Brain microvascular endothelial cell (primary cell): Measurements from ENCODE around the gene KIRREL3.

Experiments
- DNase-seq: peaks from one replicate; pipeline ENCODE4 v3.0.0-alpha.2; 2020
- H3K27ac ChIP-seq: fragments of 250-450 bp; sonication (Bioruptor Pico); 2 replicates; pipeline ENCODE4 v1.5.1; 2020; ENCODE audit warnings: mild to moderate bottlenecking, moderate library complexity
- H3K27me3 ChIP-seq: fragments of 250-450 bp; sonication (Bioruptor Pico); replicated peaks from 2 replicates; pipeline ENCODE4 v1.5.1; 2020; ENCODE audit warnings: mild to moderate bottlenecking
- H3K36me3 ChIP-seq: fragments of 250-450 bp; sonication (Bioruptor Pico); replicated peaks from 2 replicates; pipeline ENCODE4 v1.5.1; 2020; ENCODE audit warnings: mild to moderate bottlenecking
- H3K4me3 ChIP-seq: 2 replicates; pipeline ENCODE4 v1.5.1; 2011; ENCODE audit warnings: low read depth, mild to moderate bottlenecking, control low read depth, low read length, moderate library complexity
- CTCF ChIP-seq: IDR thresholded peaks from 2 replicates; pipeline ENCODE4 v1.5.1; 2011; ENCODE audit warnings: low read depth, mild to moderate bottlenecking, moderate library complexity, low read length, control low read depth, inconsistent platforms; ENCODE audit errors: missing control alignments
- in situ Hi-C: cut with HindIII; loops from 2 replicates; pipeline ENCODE4 v1.10.0; 2017; ENCODE audit warnings: low sequenced_read_pairs, low pct_ligation_motif_present

The KIRREL3 gene

GRCh38 chr11:126512251-126512650 is 488.3 kb downstream of the KIRREL3 start:
- in situ Hi-C loops = no loop called here
- Histone ChIP-seq H3K27ac (no peak overlapping the region), H3K4me3 (no peak overlapping the region), H3K27me3 (no peaks in the 10 kb centered on the region), H3K36me3 (no peaks in the 10 kb centered on the region)
- TF ChIP-seq CTCF = no peak
- no peak for DNase-seq

GRCh38 chr11:126511475-126512115 is 489.0 kb downstream of the KIRREL3 start:
- H3K36me3 ChIP-seq = no peaks in the 10 kb centered on the region
- no peak overlapping the region for H3K27ac ChIP-seq
- no peaks in the 10 kb centered on the region for H3K27me3 ChIP-seq
- no peak overlapping the region for H3K4me3 ChIP-seq
- no peak for TF ChIP-seq CTCF
- in situ Hi-C loops = no loop called here
- DNase-seq = no peak

- no peak for TF ChIP-seq CTCF
- DNase-seq = peak; percentile 32
- in situ Hi-C loops = no loop called here
Measured at GRCh38 chr11:126510621-126511370, 489.8 kb downstream of the KIRREL3 start.

GRCh38 chr11:126507646-126508045 is 492.9 kb downstream of the KIRREL3 start:
- no peak overlapping the region for H3K4me3 ChIP-seq
- in situ Hi-C loops = no loop called here
- H3K36me3 ChIP-seq = no peaks in the 10 kb centered on the region
- H3K27ac ChIP-seq = no peak overlapping the region
- no peak for DNase-seq
- H3K27me3 ChIP-seq = no peaks in the 10 kb centered on the region
- TF ChIP-seq CTCF = no peak

More at GRCh38 chr11:126510621-126511370, 489.8 kb downstream of the KIRREL3 start:
- no peaks in the 10 kb centered on the region for H3K27me3 ChIP-seq
- H3K27ac ChIP-seq = no peak overlapping the region
- no peak overlapping the region for H3K4me3 ChIP-seq
- no peaks in the 10 kb centered on the region for H3K36me3 ChIP-seq

- Histone ChIP-seq H3K27me3 (no peaks in the 10 kb centered on the region), H3K36me3 (no peaks in the 10 kb centered on the region), H3K27ac (no peak overlapping the region), H3K4me3 (no peak overlapping the region)
- TF ChIP-seq CTCF = no peak
- in situ Hi-C loops = no loop called here
- no peak for DNase-seq
Measured at GRCh38 chr11:126506789-126507188, 493.8 kb downstream of the KIRREL3 start.
